ENCODE data around the gene HENMT1. TPM values are rescaled to one million over a fixed set of nuclear protein-coding genes. Genes with fewer than 3 reads are reported as not detected.

Gene HENMT1
- total RNA-seq: 4.2 TPM in 2 replicates

DNA sequence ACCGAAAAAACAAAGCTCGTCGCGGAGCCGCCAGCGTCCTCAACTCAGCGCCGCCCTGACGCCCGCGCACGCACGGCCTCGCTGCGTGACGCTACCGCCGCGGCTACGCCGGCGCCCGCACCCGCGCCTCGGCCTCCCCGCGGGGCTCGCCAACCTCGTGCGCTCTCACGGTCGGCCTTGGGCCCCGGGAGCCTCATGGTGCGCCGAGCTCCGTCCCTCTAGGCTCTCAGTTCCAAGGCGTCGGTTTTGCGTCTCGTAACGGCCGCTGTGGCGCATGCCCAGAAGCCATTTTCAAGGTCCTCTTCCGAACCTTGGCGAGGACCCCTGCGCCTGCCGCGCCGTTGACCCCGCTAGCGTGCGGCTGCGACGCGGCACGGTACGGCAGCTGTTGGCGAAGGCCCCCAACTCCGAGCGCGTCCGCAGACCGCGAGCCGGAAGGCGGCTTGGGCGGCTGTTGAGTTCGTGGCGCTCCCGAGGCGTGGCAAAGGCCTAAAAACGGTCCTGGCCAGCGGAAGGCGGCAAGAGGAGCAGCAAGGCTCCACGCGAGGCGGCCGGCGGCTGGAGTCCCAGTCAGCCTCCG is at the start of gene HENMT1:
TSS of gene HENMT1 (minus strand) at position 64 of the 580 bp plus-strand sequence. CDS start 1,209 bp downstream, outside the sequence.

GRCh38 chr1:108691942-108692723 is 31.2 kb upstream of the HENMT1 start, which contains the start of gene PRPF38B:
PRPF38B (plus strand) TSS chr1:108692310; CDS start chr1:108692592, 282 bp downstream.

Other genes starting within 250 kb of the HENMT1 start
- 0.16 TPM in 1 of 2 replicates, not detected in the other for gene NBPF6, start 210.8 kb downstream of the HENMT1 start, total RNA-seq
- gene EEIG2, start 101.0 kb downstream of the HENMT1 start, total RNA-seq: 3.2 and 7.8 TPM in 2 replicates
- gene PRPF38B, start 31.2 kb upstream of the HENMT1 start, total RNA-seq: 8.0 and 8.6 TPM in 2 replicates
- under 0.01 TPM in 1 of 2 replicates, not detected in the other for gene FNDC7, start 51.8 kb upstream of the HENMT1 start, total RNA-seq
- 12.2 and 13.1 TPM in 2 replicates for gene STXBP3, start 85.6 kb upstream of the HENMT1 start, total RNA-seq
- gene AKNAD1, start 196.0 kb upstream of the HENMT1 start, total RNA-seq: not detected in 2 replicates
- gene GPSM2, start 215.9 kb upstream of the HENMT1 start, total RNA-seq: 4.7 and 45.0 TPM in 2 replicates

Measured in mesangial cell (primary cell).